Activated CD4-positive, alpha-beta memory T cell treated with anti-CD3 and anti-CD28 coated beads for 36 hours (primary cell): ENCODE measurements around the gene CPA4. TPM values are rescaled to one million over a fixed set of nuclear protein-coding genes. Genes with fewer than 3 reads are reported as not detected.
"Not testable (repeated sequence)": the region's sequence is repeated elsewhere in the genome, so short reads cannot be mapped to it uniquely, and the experiment has no call there.

ENCODE experiments used
- CTCF ChIA-PET: fragments of 350-600 bp; sonication (Branson Sonifier 250); formaldehyde crosslinking; loops from one replicate; lab custom pipeline; 2021; ENCODE audit warnings: antibody characterized with exemption, inconsistent platforms; lab: Charles Lee
- POLR2A ChIA-PET: fragments of 350-600 bp; sonication (Branson Sonifier 250); formaldehyde crosslinking; loops from one replicate; lab custom pipeline; 2021; ENCODE audit warnings: antibody characterized with exemption; lab: Charles Lee
- DNase-seq: peaks from one replicate; pipeline ENCODE4 v3.0.0-alpha.2; 2020
- H3K27ac Mint-ChIP-seq: one replicate; pipeline ENCODE4 v1.8.0; 2021; ENCODE audit warnings: mixed read lengths
- H3K27me3 Mint-ChIP-seq: one replicate; pipeline ENCODE4 v1.8.0; 2021; ENCODE audit warnings: mixed read lengths
- H3K36me3 Mint-ChIP-seq: one replicate; pipeline ENCODE4 v1.8.0; 2021; ENCODE audit warnings: mixed read lengths
- H3K4me1 Mint-ChIP-seq: one replicate; pipeline ENCODE4 v1.8.0; 2021; ENCODE audit warnings: low read depth, mixed read lengths
- H3K4me3 Mint-ChIP-seq: one replicate; pipeline ENCODE4 v1.8.0; 2021; ENCODE audit warnings: mild to moderate bottlenecking, mixed read lengths
- H3K9me3 Mint-ChIP-seq: one replicate; pipeline ENCODE4 v1.8.0; 2021; ENCODE audit warnings: mixed read lengths
- intact Hi-C: fragments of 100-400 bp; cut with micrococcal nuclease; formaldehyde crosslinking; loops from one replicate; pipeline ENCODE4 v1.15.1; 2023
- total RNA-seq, 2 experiments: library from RNA; stranded (reverse); gene quantifications; one replicate each; pipeline ENCODE4 v1.2.3, GENCODE V29; 2021

Gene CPA4
- under 1 TPM; 0.45 to 0.90 TPM for total RNA-seq

- Mint-ChIP-seq H3K4me1 (peaks cover 4% of the 10 kb centered on the region), H3K4me3 (no peak within 1 kb of the TSS), H3K27ac (no peak within 1 kb of the TSS), H3K27me3 (peaks cover 2% of the 10 kb centered on the region), H3K36me3 (no peaks in the 10 kb centered on the region), H3K9me3 (no peaks in the 10 kb centered on the region)
- POLR2A ChIA-PET, result no interaction called here
- intact Hi-C loops, result no loop called here
- DNase-seq, result no peak
- CTCF ChIA-PET, result no interaction called here
Observed at GRCh38 chr7:130292682-130293257, at the start of gene CPA4. TSS of gene CPA4 (plus strand) at chr7:130293161. CDS start at chr7:130293181, 20 bp downstream.

GRCh38 chr7:130243486-130243885 is 49.5 kb upstream of the CPA4 start:
- CTCF ChIA-PET, result interaction anchor here (0.7 to 5.9 kb wide), 9 partner anchors 13 to 590 kb away, joined by 3 to 49 read pairs (median 4); no protein-coding TSS in a partner anchor
- H3K27me3 Mint-ChIP-seq, DNase-seq, H3K27ac Mint-ChIP-seq, H3K4me3 Mint-ChIP-seq, H3K9me3 Mint-ChIP-seq, POLR2A ChIA-PET, H3K36me3 Mint-ChIP-seq: not testable (repeated sequence)
- peaks cover 12% of the 10 kb centered on the region for H3K4me1 Mint-ChIP-seq
- intact Hi-C loops, result loop anchor here (2.0 to 10.0 kb wide), 4 partner anchors 33 to 317 kb away; no protein-coding TSS in a partner anchor

- H3K27ac Mint-ChIP-seq, POLR2A ChIA-PET, H3K4me3 Mint-ChIP-seq, H3K27me3 Mint-ChIP-seq, DNase-seq, CTCF ChIA-PET, H3K9me3 Mint-ChIP-seq, H3K36me3 Mint-ChIP-seq: not testable (repeated sequence)
- peaks cover 12% of the 10 kb centered on the region for H3K4me1 Mint-ChIP-seq
- intact Hi-C loops, result loop anchor here (10.0 kb wide), 1 partner anchor 168 kb away; no protein-coding TSS in a partner anchor
Observed at GRCh38 chr7:130246491-130246890, 46.5 kb upstream of the CPA4 start.

- H3K4me3 Mint-ChIP-seq, DNase-seq, H3K27ac Mint-ChIP-seq, POLR2A ChIA-PET, H3K36me3 Mint-ChIP-seq, H3K9me3 Mint-ChIP-seq, CTCF ChIA-PET, H3K4me1 Mint-ChIP-seq, H3K27me3 Mint-ChIP-seq: not testable (repeated sequence)
- intact Hi-C loops, result loop anchor here (10.0 kb wide), 1 partner anchor 166 kb away; no protein-coding TSS in a partner anchor
Observed at GRCh38 chr7:130248842-130249241, 44.1 kb upstream of the CPA4 start.

- H3K36me3 Mint-ChIP-seq, POLR2A ChIA-PET, H3K4me3 Mint-ChIP-seq, H3K27me3 Mint-ChIP-seq, CTCF ChIA-PET, H3K27ac Mint-ChIP-seq, H3K4me1 Mint-ChIP-seq, H3K9me3 Mint-ChIP-seq, DNase-seq: not testable (repeated sequence)
- intact Hi-C loops, result loop anchor here (10.0 kb wide), 1 partner anchor 165 kb away; no protein-coding TSS in a partner anchor
Observed at GRCh38 chr7:130249626-130250025, 43.3 kb upstream of the CPA4 start.

GRCh38 chr7:130254555-130254954 is 38.4 kb upstream of the CPA4 start:
- POLR2A ChIA-PET, result no interaction called here
- peaks cover 24% of the 10 kb centered on the region for H3K9me3 Mint-ChIP-seq
- H3K36me3 Mint-ChIP-seq, result peaks cover 1% of the 10 kb centered on the region
- no peak overlapping the region for H3K4me3 Mint-ChIP-seq
- CTCF ChIA-PET, result no interaction called here
- no peak overlapping the region for H3K27ac Mint-ChIP-seq
- no peaks in the 10 kb centered on the region for H3K4me1 Mint-ChIP-seq
- intact Hi-C loops, result no loop called here
- no peak for DNase-seq
- H3K27me3 Mint-ChIP-seq, result peaks cover 7% of the 10 kb centered on the region

- ChIA-PET POLR2A (no interaction called here), CTCF (interaction anchor here (1.3 to 1.7 kb wide), 2 partner anchors 13 to 501 kb away, joined by 4 read pairs; no protein-coding TSS in a partner anchor)
- H3K27ac Mint-ChIP-seq, result no peak overlapping the region
- H3K4me1 Mint-ChIP-seq, result no peaks in the 10 kb centered on the region
- peaks cover 29% of the 10 kb centered on the region for H3K9me3 Mint-ChIP-seq
- H3K4me3 Mint-ChIP-seq, result no peak overlapping the region
- DNase-seq, result no peak
- peaks cover 7% of the 10 kb centered on the region for H3K27me3 Mint-ChIP-seq
- intact Hi-C loops, result no loop called here
- peaks cover 1% of the 10 kb centered on the region for H3K36me3 Mint-ChIP-seq
Observed at GRCh38 chr7:130256704-130257103, 36.3 kb upstream of the CPA4 start.

- Mint-ChIP-seq H3K27me3 (peaks cover 4% of the 10 kb centered on the region), H3K4me1 (no peaks in the 10 kb centered on the region), H3K9me3 (peaks cover 25% of the 10 kb centered on the region), H3K4me3 (no peak overlapping the region), H3K36me3 (peaks cover 1% of the 10 kb centered on the region), H3K27ac (no peak overlapping the region)
- CTCF ChIA-PET, result no interaction called here
- intact Hi-C loops, result no loop called here
- no peak for DNase-seq
- POLR2A ChIA-PET, result no interaction called here
Observed at GRCh38 chr7:130258494-130259078, 34.4 kb upstream of the CPA4 start.

GRCh38 chr7:130262448-130262847 is 30.5 kb upstream of the CPA4 start:
- no peak for DNase-seq
- ChIA-PET POLR2A (no interaction called here), CTCF (no interaction called here)
- Mint-ChIP-seq H3K36me3 (peaks cover 1% of the 10 kb centered on the region), H3K4me3 (no peak overlapping the region), H3K9me3 (peaks cover 18% of the 10 kb centered on the region), H3K27me3 (no peaks in the 10 kb centered on the region), H3K27ac (no peak overlapping the region), H3K4me1 (no peaks in the 10 kb centered on the region)
- intact Hi-C loops, result no loop called here

- intact Hi-C loops, result no loop called here
- peaks cover 16% of the 10 kb centered on the region for H3K9me3 Mint-ChIP-seq
- H3K36me3 Mint-ChIP-seq, result peaks cover 1% of the 10 kb centered on the region
- H3K27ac Mint-ChIP-seq, result no peak overlapping the region
- ChIA-PET CTCF (no interaction called here), POLR2A (no interaction called here)
- H3K4me3 Mint-ChIP-seq, result no peak overlapping the region
- DNase-seq, result no peak
- H3K4me1 Mint-ChIP-seq, result no peaks in the 10 kb centered on the region
- no peaks in the 10 kb centered on the region for H3K27me3 Mint-ChIP-seq
Observed at GRCh38 chr7:130263130-130263529, 29.8 kb upstream of the CPA4 start.

GRCh38 chr7:130266258-130266960 is 26.6 kb upstream of the CPA4 start, which contains the start of gene CPA2:
TSS of gene CPA2 (plus strand) at chr7:130266863. CDS start at chr7:130266882, 19 bp downstream.
- no peak for DNase-seq
- H3K27ac Mint-ChIP-seq, result no peak within 1 kb of the TSS
- intact Hi-C loops, result no loop called here
- ChIA-PET CTCF (no interaction called here), POLR2A (no interaction called here)
- no peaks in the 10 kb centered on the region for H3K36me3 Mint-ChIP-seq
- H3K4me3 Mint-ChIP-seq, result no peak within 1 kb of the TSS
- H3K4me1 Mint-ChIP-seq, result no peaks in the 10 kb centered on the region
- no peaks in the 10 kb centered on the region for H3K9me3 Mint-ChIP-seq
- H3K27me3 Mint-ChIP-seq, result peaks cover 1% of the 10 kb centered on the region

GRCh38 chr7:130266961-130267321 is 26.0 kb upstream of the CPA4 start:
- POLR2A ChIA-PET, result no interaction called here

More at GRCh38 chr7:130266961-130267321, 26.0 kb upstream of the CPA4 start:
- intact Hi-C loops, result no loop called here
- Mint-ChIP-seq H3K27me3 (peaks cover 6% of the 10 kb centered on the region), H3K4me1 (no peaks in the 10 kb centered on the region), H3K36me3 (no peaks in the 10 kb centered on the region), H3K27ac (no peak overlapping the region), H3K9me3 (no peaks in the 10 kb centered on the region), H3K4me3 (no peak overlapping the region)
- CTCF ChIA-PET, result no interaction called here
- no peak for DNase-seq
